ENCODE data around the gene MMP12.

GRCh38 chr11:102878595-102878994 lies 3.8 kb upstream of the MMP12 start:
- TF ChIP-seq FOXM1 (IDR thresholded peaks at IDR 0.05; ENCODE audit: borderline replicate concordance, low read depth): no peak
- no peak for TF ChIP-seq RAD21 (IDR thresholded peaks at IDR 0.05; ENCODE audit: low read depth)
- TF ChIP-seq MAX (IDR thresholded peaks at IDR 0.05): no peak
